Tibial nerve (tissue), 4 donors: ENCODE results near the gene SMIM27. TPM values are rescaled to one million over a fixed set of nuclear protein-coding genes. Genes with fewer than 3 reads are reported as not detected.

Source experiments
- DNase-seq, 2 donors: peaks; one replicate each; pipeline ENCODE4 v3.0.0-alpha.2; 2019; ENCODE audit warnings: low spot score in 2 of 2
- H3K27ac ChIP-seq, 4 donors: fragments of 200-600 bp; sonication (generic) in 3 of 4; one replicate each; pipeline ENCODE4 v1.5.1; 2017 to 2019; ENCODE audit warnings: mild to moderate bottlenecking in 1 of 4
- H3K27me3 ChIP-seq, 2 donors: fragments of 200-600 bp; sonication (generic) in 1 of 2; one replicate each; pipeline versions ENCODE4 v1.5.1 to v1.6.0; 2017 to 2019
- H3K36me3 ChIP-seq, 3 donors: fragments of 200-600 bp; sonication (generic); one replicate each; pipeline ENCODE4 v1.5.1; 2018 to 2019
- H3K4me1 ChIP-seq, 4 donors: fragments of 200-600 bp; sonication (generic) in 3 of 4; one replicate each; pipeline ENCODE4 v1.5.1; 2017 to 2019
- H3K4me3 ChIP-seq, 4 donors: fragments of 200-600 bp; sonication (generic) in 3 of 4; one replicate each; pipeline ENCODE4 v1.5.1; 2017 to 2019; ENCODE audit warnings: mild to moderate bottlenecking in 1 of 4, moderate library complexity in 1 of 4
- H3K9me3 ChIP-seq, 4 donors: fragments of 200-600 bp; sonication (generic) in 3 of 4; one replicate each; pipeline ENCODE4 v1.5.1; 2017 to 2019
- CTCF ChIP-seq, 5 experiments: fragments of 200-600 bp in 3 of 5; fragments of 450-650 bp in 2 of 5; sonication (generic) in 3 of 5; IDR thresholded peaks; one replicate each; pipeline ENCODE4 v1.5.1; 2016 to 2019; ENCODE audit warnings: antibody characterized with exemption in 5 of 5, mild to moderate bottlenecking in 3 of 5, moderate library complexity in 2 of 5
- EP300 ChIP-seq, 2 donors: sonication (generic); formaldehyde crosslinking; IDR thresholded peaks; one replicate each; pipeline ENCODE4 v1.6.1; 2017; ENCODE audit warnings: antibody characterized with exemption in 2 of 2, mild to moderate bottlenecking in 1 of 2
- POLR2A ChIP-seq, 2 donors: fragments of 450-650 bp; IDR thresholded peaks; one replicate each; pipeline ENCODE4 v1.6.1; 2017; ENCODE audit warnings: antibody characterized with exemption in 2 of 2, mild to moderate bottlenecking in 2 of 2, moderate library complexity in 2 of 2
- WGBS, 2 donors: methylation state at CpG; one replicate each; pipeline ENCODE4 v1.1.5; 2018; 5-methylcytosine and 5-hydroxymethylcytosine counted together
- total RNA-seq, 4 donors: library from RNA; depleted of rRNA; stranded (reverse); fragments of >200 nt; gene quantifications; one replicate each; pipeline ENCODE4 v1.1.0, GENCODE V29; 2016

Gene SMIM27
- total RNA-seq, 4 donors from 2014 or later: 5.3 to 18.1 (median 6.8) TPM

GRCh38 chr9:32574858-32575257 is 22.7 kb downstream of the SMIM27 start:
- H3K27me3 ChIP-seq: no peaks in the 10 kb centered on the region
- WGBS, 2 donors: 58 to 59% methylated on average over 1 of the region's 1 CpG
- no peak overlapping the region for H3K4me3 ChIP-seq
- peaks cover 0 to 4% (median 0%) of the 10 kb centered on the region in 3 donors for H3K36me3 ChIP-seq
- no peak for DNase-seq
- TF ChIP-seq CTCF (IDR thresholded peaks at IDR 0.05) (no peak), EP300 (IDR thresholded peaks at IDR 0.05) (no peak), POLR2A (IDR thresholded peaks at IDR 0.05) (no peak)
- H3K9me3 ChIP-seq: no peaks in the 10 kb centered on the region
- H3K4me1 ChIP-seq: peaks cover 0 to 41% (median 12%) of the 10 kb centered on the region in 4 donors
- H3K27ac ChIP-seq: no peak overlapping the region

DNA sequence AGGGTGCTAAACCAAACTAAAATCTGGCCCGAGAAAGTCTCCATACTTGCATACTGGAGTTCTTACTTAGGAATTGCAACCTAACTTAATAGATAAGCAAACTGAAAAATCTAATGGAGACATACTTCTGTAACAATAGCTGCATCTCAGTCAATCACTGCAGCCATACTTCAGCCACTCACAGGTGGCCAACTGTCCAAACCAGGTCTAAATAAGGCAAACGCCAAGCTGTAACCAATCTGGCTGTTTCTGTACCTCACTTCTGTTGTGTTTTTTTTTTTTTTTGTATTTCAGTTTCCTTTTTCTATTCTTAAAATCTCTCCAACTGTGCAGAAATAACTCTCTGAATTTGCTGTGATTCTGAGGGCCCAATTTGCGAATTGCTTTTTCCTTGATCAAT is 25.2 kb downstream of the SMIM27 start:
- H3K27ac ChIP-seq: no peak overlapping the region
- H3K9me3 ChIP-seq: no peaks in the 10 kb centered on the region
- TF ChIP-seq CTCF (IDR thresholded peaks at IDR 0.05): no peak
- TF ChIP-seq EP300 (IDR thresholded peaks at IDR 0.05): no peak
- TF ChIP-seq POLR2A (IDR thresholded peaks at IDR 0.05): no peak
- no peaks in the 10 kb centered on the region for H3K36me3 ChIP-seq
- peaks cover 0 to 17% (median 2%) of the 10 kb centered on the region in 4 donors for H3K4me1 ChIP-seq
- 84 to 85% methylated on average over 3 of the region's 3 CpGs for WGBS, 2 donors
- H3K27me3 ChIP-seq: no peaks in the 10 kb centered on the region
- DNase-seq: no peak
- no peak overlapping the region for H3K4me3 ChIP-seq

GRCh38 chr9:32578976-32579375 is 26.8 kb downstream of the SMIM27 start:
- Histone ChIP-seq H3K9me3 (no peaks in the 10 kb centered on the region), H3K27me3 (no peaks in the 10 kb centered on the region), H3K4me3 (peak overlapping the region in 2 of 4 donors; percentile 4 to 12), H3K4me1 (peaks cover 0 to 9% (median 0%) of the 10 kb centered on the region in 4 donors), H3K27ac (no peak overlapping the region), H3K36me3 (no peaks in the 10 kb centered on the region)
- DNase-seq: no peak
- 55 to 58% methylated on average over 5 of the region's 5 CpGs for WGBS, 2 donors
- TF ChIP-seq CTCF (IDR thresholded peaks at IDR 0.05) (no peak), POLR2A (IDR thresholded peaks at IDR 0.05) (no peak), EP300 (IDR thresholded peaks at IDR 0.05) (no peak)

- TF ChIP-seq EP300 (IDR thresholded peaks at IDR 0.05) (no peak), POLR2A (IDR thresholded peaks at IDR 0.05) (no peak), CTCF (IDR thresholded peaks at IDR 0.05) (peak; percentile 79 to 91 (median 86))
- DNase-seq: peak; percentile 66 to 89
- H3K36me3 ChIP-seq: no peaks in the 10 kb centered on the region
- 18 to 22% methylated on average over 4 of the region's 4 CpGs for WGBS, 2 donors
- H3K4me3 ChIP-seq: peak overlapping the region in 1 of 4 donors; percentile 12
- no peaks in the 10 kb centered on the region for H3K27me3 ChIP-seq
- H3K9me3 ChIP-seq: no peaks in the 10 kb centered on the region
- no peak overlapping the region for H3K27ac ChIP-seq
- peaks cover 0 to 7% (median 0%) of the 10 kb centered on the region in 4 donors for H3K4me1 ChIP-seq
Measured at GRCh38 chr9:32579706-32580331, 27.7 kb downstream of the SMIM27 start.

DNA sequence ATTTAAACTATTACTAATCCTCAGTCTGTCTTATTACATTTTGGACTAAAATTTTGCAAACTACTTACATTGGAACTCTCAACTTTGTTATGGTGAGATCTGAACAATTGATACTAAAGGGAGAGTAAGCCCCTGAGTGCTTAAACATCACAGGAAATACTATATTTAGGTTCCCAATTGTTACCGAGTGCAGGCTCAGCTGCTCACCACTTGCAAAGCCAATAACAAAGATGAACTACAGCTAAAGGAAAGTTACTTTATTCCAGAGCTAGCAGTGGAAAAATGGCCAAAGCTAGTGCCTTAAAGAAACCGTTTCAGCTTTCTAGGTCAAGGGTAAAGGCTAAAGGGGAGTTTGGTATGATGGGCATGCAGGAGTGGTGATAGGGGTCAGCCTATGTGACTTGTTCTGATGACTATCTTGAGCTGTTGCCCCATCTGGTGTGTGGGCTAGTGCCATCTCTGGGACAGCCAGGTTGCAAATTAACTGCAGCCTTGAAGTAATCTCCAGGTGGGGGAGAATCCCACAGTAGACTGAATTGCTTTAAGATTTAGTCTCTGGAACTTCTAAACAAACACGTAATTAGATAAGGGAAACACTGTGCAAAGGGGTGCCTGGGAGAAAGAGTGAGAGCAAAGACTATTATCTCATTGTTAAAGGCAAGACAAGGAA is 28.6 kb downstream of the SMIM27 start:
- Histone ChIP-seq H3K36me3 (no peaks in the 10 kb centered on the region), H3K9me3 (no peaks in the 10 kb centered on the region), H3K27ac (no peak overlapping the region), H3K4me3 (no peak overlapping the region), H3K27me3 (no peaks in the 10 kb centered on the region), H3K4me1 (peaks cover 0 to 7% (median 0%) of the 10 kb centered on the region in 4 donors)
- TF ChIP-seq CTCF (IDR thresholded peaks at IDR 0.05) (no peak), POLR2A (IDR thresholded peaks at IDR 0.05) (no peak), EP300 (IDR thresholded peaks at IDR 0.05) (no peak)
- DNase-seq: no peak
- 10 to 11% methylated on average over 3 of the region's 3 CpGs for WGBS, 2 donors
